GM12873 (cell line): ENCODE measurements around the gene DVL1.

Source experiments
- CTCF ChIP-seq: IDR thresholded peaks from 2 replicates; pipeline ENCODE4 v1.5.1; 2012; ENCODE audit warnings: low read depth, mild to moderate bottlenecking, moderate library complexity, low read length, control low read depth; ENCODE audit not compliant: insufficient read depth; ENCODE audit errors: missing control alignments

The DVL1 gene

GRCh38 chr1:1377540-1378205, 28.5 kb upstream of the DVL1 start:
- no peak for TF ChIP-seq CTCF

- no peak for TF ChIP-seq CTCF
Measured at GRCh38 chr1:1376551-1377226, 27.5 kb upstream of the DVL1 start.

- peak; percentile 41 for TF ChIP-seq CTCF
Measured at GRCh38 chr1:1374929-1375662, 25.9 kb upstream of the DVL1 start, which contains the start of gene AURKAIP1. Gene AURKAIP1 (minus strand): TSS chr1:1375207. CDS start chr1:1374756, 451 bp downstream.

- no peak for TF ChIP-seq CTCF
Measured at GRCh38 chr1:1374589-1374928, 25.3 kb upstream of the DVL1 start.

- TF ChIP-seq CTCF: no peak
Measured at GRCh38 chr1:1373815-1374588, 24.8 kb upstream of the DVL1 start.

- no peak for TF ChIP-seq CTCF
Measured at GRCh38 chr1:1373051-1373814, 24.0 kb upstream of the DVL1 start.
